Uterus (tissue), 4 donors: ENCODE measurements around the gene SESN3. TPM values are rescaled to one million over a fixed set of nuclear protein-coding genes. Genes with fewer than 3 reads are reported as not detected.

Experiments used
- DNase-seq, 2 donors: peaks; one replicate each; pipeline ENCODE4 v3.0.0-alpha.2; 2019 to 2020
- H3K27ac ChIP-seq, 2 donors: fragments of 200-600 bp; sonication (generic); 1 replicate in 1 of 2; 2 replicates in 1 of 2; pipeline ENCODE4 v1.5.1; 2016 to 2018
- H3K27me3 ChIP-seq, 2 donors: fragments of 200-600 bp; sonication (generic); one replicate each; pipeline ENCODE4 v1.5.1; 2018 to 2019; ENCODE audit warnings: control low read depth in 1 of 2
- H3K36me3 ChIP-seq, 2 donors: fragments of 200-600 bp; sonication (generic); one replicate each; pipeline ENCODE4 v1.5.1; 2019; ENCODE audit warnings: control low read depth in 1 of 2
- H3K4me1 ChIP-seq, 2 donors: fragments of 200-600 bp; sonication (generic); one replicate each; pipeline ENCODE4 v1.5.1; 2018 to 2019; ENCODE audit warnings: control low read depth in 1 of 2
- H3K4me3 ChIP-seq, 2 donors: fragments of 200-600 bp; sonication (generic); 1 replicate in 1 of 2; 2 replicates in 1 of 2; pipeline ENCODE4 v1.5.1; 2018 to 2019; ENCODE audit warnings: mild to moderate bottlenecking in 1 of 2
- H3K9me3 ChIP-seq, 2 donors: fragments of 200-600 bp; sonication (generic); one replicate each; pipeline ENCODE4 v1.5.1; 2019; ENCODE audit warnings: control low read depth in 1 of 2
- POLR2A ChIP-seq, 2 donors: fragments of 450-650 bp; IDR thresholded peaks; one replicate each; pipeline ENCODE4 v1.6.1; 2016; ENCODE audit warnings: antibody characterized with exemption in 2 of 2, mild to moderate bottlenecking in 1 of 2, moderate library complexity in 1 of 2
- intact Hi-C: fragments of 100-400 bp; cut with DNase I; formaldehyde crosslinking; loops from one replicate; pipeline ENCODE4 v1.15.1; 2023; ENCODE audit warnings: low total_unique reads
- total RNA-seq, 4 donors: library from RNA; depleted of rRNA in 3 of 4; stranded (reverse); fragments of >200 nt in 3 of 4; gene quantifications; one replicate each; pipeline versions ENCODE4 v1.1.0 to v1.2.4, GENCODE V29; 2014 to 2023
- TF ChIP-seq, protein P1 (sequence below), 4 experiments: fragments of 200-600 bp in 2 of 4; fragments of 450-650 bp in 2 of 4; sonication (generic) in 2 of 4; IDR thresholded peaks; one replicate each; pipeline ENCODE4 v1.5.1; 2016 to 2019; ENCODE audit warnings: antibody characterized with exemption in 4 of 4, mild to moderate bottlenecking in 2 of 4, moderate library complexity in 1 of 4
- donor health status: DM: yes; HTN: yes; CAD: no.

Gene SESN3
- total RNA-seq, 4 donors from 2014 or later, result 19.7 to 188 (median 39.3) TPM

- Histone ChIP-seq H3K36me3 (no peaks in the 10 kb centered on the region), H3K9me3 (no peaks in the 10 kb centered on the region), H3K27ac (no peak overlapping the region), H3K4me1 (no peaks in the 10 kb centered on the region), H3K27me3 (no peaks in the 10 kb centered on the region), H3K4me3 (no peak overlapping the region)
- intact Hi-C loops, result no loop called here
- no peak for DNase-seq
- TF ChIP-seq POLR2A (IDR thresholded peaks at IDR 0.05), result no peak
- TF ChIP-seq, protein P1, sequence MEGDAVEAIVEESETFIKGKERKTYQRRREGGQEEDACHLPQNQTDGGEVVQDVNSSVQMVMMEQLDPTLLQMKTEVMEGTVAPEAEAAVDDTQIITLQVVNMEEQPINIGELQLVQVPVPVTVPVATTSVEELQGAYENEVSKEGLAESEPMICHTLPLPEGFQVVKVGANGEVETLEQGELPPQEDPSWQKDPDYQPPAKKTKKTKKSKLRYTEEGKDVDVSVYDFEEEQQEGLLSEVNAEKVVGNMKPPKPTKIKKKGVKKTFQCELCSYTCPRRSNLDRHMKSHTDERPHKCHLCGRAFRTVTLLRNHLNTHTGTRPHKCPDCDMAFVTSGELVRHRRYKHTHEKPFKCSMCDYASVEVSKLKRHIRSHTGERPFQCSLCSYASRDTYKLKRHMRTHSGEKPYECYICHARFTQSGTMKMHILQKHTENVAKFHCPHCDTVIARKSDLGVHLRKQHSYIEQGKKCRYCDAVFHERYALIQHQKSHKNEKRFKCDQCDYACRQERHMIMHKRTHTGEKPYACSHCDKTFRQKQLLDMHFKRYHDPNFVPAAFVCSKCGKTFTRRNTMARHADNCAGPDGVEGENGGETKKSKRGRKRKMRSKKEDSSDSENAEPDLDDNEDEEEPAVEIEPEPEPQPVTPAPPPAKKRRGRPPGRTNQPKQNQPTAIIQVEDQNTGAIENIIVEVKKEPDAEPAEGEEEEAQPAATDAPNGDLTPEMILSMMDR (IDR thresholded peaks at IDR 0.05), result no peak
Measured at GRCh38 chr11:95243673-95244072, 12.7 kb upstream of the SESN3 start.

DNA sequence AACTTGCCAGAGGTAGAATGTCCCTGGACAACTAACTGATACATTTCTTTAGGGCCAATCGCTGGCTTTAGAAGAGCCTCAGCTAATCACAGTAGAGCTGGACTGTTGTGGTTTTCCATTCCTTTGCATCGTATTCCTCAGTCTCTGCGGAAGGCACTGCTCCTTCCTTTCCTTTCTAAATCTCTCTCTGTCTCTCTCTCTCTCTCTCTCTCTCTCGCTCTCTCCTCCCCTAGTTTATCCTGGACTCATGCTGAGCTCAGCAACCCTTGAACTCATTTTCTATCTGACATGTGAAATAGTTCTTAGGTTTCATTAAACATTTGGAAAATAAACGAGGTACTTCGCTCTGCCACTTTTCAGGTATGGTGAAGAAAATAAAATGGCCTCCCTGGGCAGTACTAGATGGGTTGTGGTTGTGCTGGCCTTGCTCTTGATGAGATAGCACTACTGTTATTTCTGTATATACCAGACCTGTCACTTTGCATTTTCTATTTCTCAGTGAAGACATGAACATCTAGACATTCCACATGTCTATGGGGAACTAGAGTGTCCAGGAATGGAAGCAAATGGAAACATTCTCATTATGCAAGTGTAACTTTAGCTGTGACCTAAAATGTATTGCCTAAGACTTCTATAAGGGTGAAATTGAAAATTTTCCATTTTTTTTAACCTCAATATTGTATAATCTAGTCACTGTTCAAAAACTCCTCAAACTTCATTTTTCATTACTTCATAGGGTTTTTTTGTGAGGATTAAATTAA is 12.0 kb upstream of the SESN3 start:
- DNase-seq, result no peak
- no peaks in the 10 kb centered on the region for H3K9me3 ChIP-seq
- intact Hi-C loops, result no loop called here
- H3K36me3 ChIP-seq, result no peaks in the 10 kb centered on the region
- H3K27me3 ChIP-seq, result no peaks in the 10 kb centered on the region
- H3K27ac ChIP-seq, result peak overlapping the region in 1 of 2 donors; percentile 57
- H3K4me3 ChIP-seq, result no peak overlapping the region
- no peaks in the 10 kb centered on the region for H3K4me1 ChIP-seq
- TF ChIP-seq POLR2A (IDR thresholded peaks at IDR 0.05), result no peak
- TF ChIP-seq, protein P1 (IDR thresholded peaks at IDR 0.05), result no peak

GRCh38 chr11:95242091-95242844 is 11.3 kb upstream of the SESN3 start:
- Histone ChIP-seq H3K4me1 (no peaks in the 10 kb centered on the region), H3K9me3 (no peaks in the 10 kb centered on the region), H3K27ac (peak overlapping the region; percentile 37 to 57), H3K4me3 (no peak overlapping the region), H3K27me3 (no peaks in the 10 kb centered on the region), H3K36me3 (no peaks in the 10 kb centered on the region)
- no peak for TF ChIP-seq POLR2A (IDR thresholded peaks at IDR 0.05)
- TF ChIP-seq, protein P1 (IDR thresholded peaks at IDR 0.05), result no peak
- no peak for DNase-seq
- intact Hi-C loops, result no loop called here

GRCh38 chr11:95241681-95242081 is 10.7 kb upstream of the SESN3 start:
- no peaks in the 10 kb centered on the region for H3K27me3 ChIP-seq
- TF ChIP-seq POLR2A (IDR thresholded peaks at IDR 0.05), result no peak
- TF ChIP-seq, protein P1 (IDR thresholded peaks at IDR 0.05), result no peak
- intact Hi-C loops, result no loop called here

More at GRCh38 chr11:95241681-95242081, 10.7 kb upstream of the SESN3 start:
- no peak for DNase-seq
- no peaks in the 10 kb centered on the region for H3K9me3 ChIP-seq
- peak overlapping the region; percentile 37 to 57 for H3K27ac ChIP-seq
- H3K4me1 ChIP-seq, result no peaks in the 10 kb centered on the region
- H3K36me3 ChIP-seq, result no peaks in the 10 kb centered on the region
- no peak overlapping the region for H3K4me3 ChIP-seq
